Measurements from ENCODE around the gene FGGY. TPM values are rescaled to one million over a fixed set of nuclear protein-coding genes. Genes with fewer than 3 reads are reported as not detected.
"Not testable (repeated sequence)": the region's sequence is repeated elsewhere in the genome, so short reads cannot be mapped to it uniquely, and the experiment has no call there.

Gene FGGY
- total and polyA plus RNA-seq, 2 donors, result 15.6 to 25.3 TPM

DNA sequence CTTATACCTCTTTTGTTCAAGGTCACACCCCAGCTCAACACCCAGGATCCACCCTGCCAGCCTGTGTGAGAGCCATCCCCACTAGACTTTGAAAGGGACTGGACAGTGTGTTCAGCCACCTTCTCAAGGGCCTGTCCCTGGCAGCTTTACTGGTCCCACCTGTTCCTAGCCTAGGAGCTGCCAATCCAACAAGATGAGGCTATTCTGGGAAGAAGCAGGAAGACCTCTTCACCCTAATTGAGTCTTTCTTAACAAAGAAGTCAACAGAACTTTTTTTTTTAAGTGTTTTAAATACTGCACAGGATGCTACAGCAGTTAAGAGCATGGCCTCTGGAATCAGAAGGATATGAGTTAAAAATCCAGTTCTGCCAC lies 422.1 kb downstream of the FGGY start:
- Histone ChIP-seq H3K4me3 (ENCODE audit: low read length in 2 of 2) (no peak overlapping the region), H3K27ac (ENCODE audit: low read depth in 1 of 2, low read length in 1 of 2) (no peak overlapping the region), H3K9me3 (ENCODE audit: control insufficient read depth in 2 of 2, insufficient read depth in 1 of 2, low read length in 1 of 2) (peaks cover 0 to 2% of the 10 kb centered on the region in 2 donors)

DNA sequence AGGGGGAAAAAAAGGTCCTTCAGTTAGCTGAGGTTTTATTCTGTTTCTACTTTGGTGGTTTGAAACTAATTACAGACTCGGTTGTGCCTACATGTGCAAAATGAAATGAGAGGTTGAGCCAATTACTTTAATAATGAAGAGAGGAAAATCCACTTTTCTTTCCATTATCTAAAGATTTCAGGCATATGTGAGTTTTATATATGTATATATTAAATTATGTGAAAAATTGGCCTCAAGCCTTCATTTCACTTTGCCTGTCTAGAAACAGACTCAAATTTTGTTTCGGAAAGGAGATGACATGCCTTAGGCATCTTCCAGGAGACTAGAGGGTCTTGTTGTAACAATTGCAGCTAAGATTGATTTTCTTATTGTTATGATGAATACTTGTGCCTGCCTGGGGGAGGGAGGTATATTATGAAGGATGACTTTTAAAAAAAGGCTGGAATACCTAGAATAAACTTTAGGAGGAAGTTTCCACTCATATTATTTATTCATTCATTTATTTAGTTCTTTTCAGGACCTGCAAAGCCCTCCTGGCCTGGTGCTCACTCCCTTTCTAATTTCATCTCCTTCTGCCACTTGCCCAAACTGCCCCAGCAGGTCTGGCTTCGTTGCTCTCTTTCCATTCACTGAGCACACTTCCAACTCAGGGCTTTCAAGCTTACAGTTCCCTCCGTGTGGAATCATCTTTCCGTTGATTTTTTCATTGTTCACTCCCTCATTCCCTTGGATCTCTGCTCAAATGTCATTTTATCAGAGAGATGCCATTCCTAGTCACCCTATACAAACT lies 423.6 kb downstream of the FGGY start:
- Histone ChIP-seq H3K9me3 (ENCODE audit: control insufficient read depth in 2 of 2, insufficient read depth in 1 of 2, low read length in 1 of 2) (peaks cover 0 to 2% of the 10 kb centered on the region in 2 donors), H3K4me1 (ENCODE audit: control insufficient read depth in 2 of 2, insufficient read depth in 2 of 2, low read length in 2 of 2) (no peaks in the 10 kb centered on the region), H3K27me3 (ENCODE audit: control insufficient read depth in 2 of 2, insufficient read depth in 1 of 2, low read length in 1 of 2) (no peaks in the 10 kb centered on the region), H3K27ac (ENCODE audit: low read depth in 1 of 2, low read length in 1 of 2) (no peak overlapping the region), H3K36me3 (ENCODE audit: control insufficient read depth in 2 of 2, insufficient read depth in 2 of 2, low read length in 1 of 2) (no peaks in the 10 kb centered on the region), H3K4me3 (ENCODE audit: low read length in 2 of 2) (no peak overlapping the region)
- 90% methylated on average over 5 of the region's 5 CpGs for WGBS
- DNase-seq (ENCODE audit: low read depth in 6 of 9, low spot score in 9 of 9), result no peak

More for the DNA sequence above, 422.1 kb downstream of the FGGY start:
- H3K4me1 ChIP-seq (ENCODE audit: control insufficient read depth in 2 of 2, insufficient read depth in 2 of 2, low read length in 2 of 2), result no peaks in the 10 kb centered on the region
- H3K27me3 ChIP-seq (ENCODE audit: control insufficient read depth in 2 of 2, insufficient read depth in 1 of 2, low read length in 1 of 2), result no peaks in the 10 kb centered on the region
- DNase-seq (ENCODE audit: low read depth in 6 of 9, low spot score in 9 of 9), result no peak
- H3K36me3 ChIP-seq (ENCODE audit: control insufficient read depth in 2 of 2, insufficient read depth in 2 of 2, low read length in 1 of 2), result no peaks in the 10 kb centered on the region

DNA sequence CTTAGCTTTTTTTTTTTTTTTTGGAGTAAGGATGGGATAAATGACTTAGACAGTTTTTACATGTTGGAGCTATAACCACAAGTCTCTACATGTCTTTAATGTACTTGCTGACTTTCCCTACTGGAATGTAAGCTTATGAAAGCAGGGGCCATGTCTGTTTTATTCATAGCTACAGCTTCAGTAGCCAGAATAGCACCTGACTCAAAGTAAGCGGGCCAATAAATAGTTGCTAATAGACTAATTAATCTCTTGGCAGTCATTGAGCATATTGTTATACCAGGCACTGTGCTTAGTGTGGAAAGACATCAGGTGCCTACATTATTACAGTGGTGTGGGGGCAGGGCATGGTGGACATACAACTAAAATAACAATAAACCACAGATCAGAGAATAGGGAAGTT lies 433.4 kb downstream of the FGGY start:
- DNase-seq (ENCODE audit: low read depth in 6 of 9, low spot score in 9 of 9), result no peak
- no peak overlapping the region for H3K4me3 ChIP-seq (ENCODE audit: low read length in 2 of 2)
- H3K36me3 ChIP-seq (ENCODE audit: control insufficient read depth in 2 of 2, insufficient read depth in 2 of 2, low read length in 1 of 2), result no peaks in the 10 kb centered on the region
- H3K4me1 ChIP-seq (ENCODE audit: control insufficient read depth in 2 of 2, insufficient read depth in 2 of 2, low read length in 2 of 2), result peaks cover 7 to 18% of the 10 kb centered on the region in 2 donors
- H3K27me3 ChIP-seq (ENCODE audit: control insufficient read depth in 2 of 2, insufficient read depth in 1 of 2, low read length in 1 of 2), result no peaks in the 10 kb centered on the region
- H3K9me3 ChIP-seq (ENCODE audit: control insufficient read depth in 2 of 2, insufficient read depth in 1 of 2, low read length in 1 of 2), result no peaks in the 10 kb centered on the region
- WGBS, result 93% methylated on average over 1 of the region's 1 CpG
- no peak overlapping the region for H3K27ac ChIP-seq (ENCODE audit: low read depth in 1 of 2, low read length in 1 of 2)

DNA sequence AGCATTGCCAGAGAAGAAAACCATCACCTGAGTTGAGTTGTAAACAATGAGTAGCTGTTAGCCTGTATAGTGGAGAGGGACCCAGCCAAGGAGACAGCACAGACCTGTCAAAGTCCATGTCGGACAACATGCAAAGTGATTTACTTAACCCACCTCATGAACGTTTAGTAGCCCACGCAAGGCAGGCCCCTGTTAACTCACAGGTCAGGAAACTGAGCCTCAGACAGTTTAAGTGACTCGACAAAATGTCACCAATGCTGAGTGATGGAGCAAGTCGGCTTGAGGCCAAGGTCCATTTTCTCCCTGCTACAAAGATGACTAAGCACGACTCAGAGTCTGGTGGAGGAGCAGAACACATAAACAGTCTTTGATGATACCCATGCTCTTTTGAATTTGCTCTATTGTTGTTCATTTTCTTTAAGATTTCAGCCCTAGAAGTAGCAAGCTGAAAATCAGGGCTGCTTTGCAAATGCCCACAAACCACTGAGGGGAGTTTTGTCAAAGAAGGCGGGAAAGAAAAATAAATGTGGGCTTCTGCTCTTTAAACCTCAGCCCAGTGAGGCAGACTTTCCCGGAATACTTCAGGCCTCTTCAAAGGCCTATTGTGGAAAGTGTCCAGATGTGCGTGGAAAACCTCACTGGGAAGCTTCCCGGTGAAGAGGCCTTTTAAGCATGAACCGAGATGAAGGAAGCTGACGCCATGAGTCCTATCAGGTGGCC lies 434.0 kb downstream of the FGGY start:
- peak in 2 of 9 donors; percentile 3 to 34 for DNase-seq (ENCODE audit: low read depth in 6 of 9, low spot score in 9 of 9)
- H3K9me3 ChIP-seq (ENCODE audit: control insufficient read depth in 2 of 2, insufficient read depth in 1 of 2, low read length in 1 of 2), result no peaks in the 10 kb centered on the region
- H3K4me1 ChIP-seq (ENCODE audit: control insufficient read depth in 2 of 2, insufficient read depth in 2 of 2, low read length in 2 of 2), result peaks cover 7 to 18% of the 10 kb centered on the region in 2 donors
- H3K4me3 ChIP-seq (ENCODE audit: low read length in 2 of 2), result no peak overlapping the region
- H3K27me3 ChIP-seq (ENCODE audit: control insufficient read depth in 2 of 2, insufficient read depth in 1 of 2, low read length in 1 of 2), result no peaks in the 10 kb centered on the region
- peak overlapping the region; percentile 40 to 60 for H3K27ac ChIP-seq (ENCODE audit: low read depth in 1 of 2, low read length in 1 of 2)
- WGBS, result 43% methylated on average over 12 of the region's 12 CpGs
- no peaks in the 10 kb centered on the region for H3K36me3 ChIP-seq (ENCODE audit: control insufficient read depth in 2 of 2, insufficient read depth in 2 of 2, low read length in 1 of 2)

DNA sequence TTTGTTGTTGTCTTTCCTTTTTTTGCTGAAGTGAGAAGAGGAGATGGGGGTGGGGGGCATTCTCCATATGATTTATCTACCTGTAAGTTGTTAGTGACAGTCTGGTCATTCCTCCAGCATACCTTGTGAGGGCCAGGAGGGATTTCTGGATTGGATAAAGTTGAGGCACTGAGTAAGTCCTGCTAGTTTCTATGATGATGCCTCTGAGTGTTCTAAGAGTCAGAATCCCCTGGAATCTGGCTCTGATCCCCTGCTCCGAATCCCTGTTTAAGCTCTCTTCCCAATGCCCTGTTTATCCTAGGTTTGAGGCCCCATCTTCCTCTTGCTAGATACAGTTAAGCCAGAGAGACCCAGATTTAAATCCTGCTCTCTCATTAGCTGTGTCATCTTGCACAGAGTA lies 434.7 kb downstream of the FGGY start:
- WGBS, result 100% methylated on average over 1 of the region's 1 CpG
- no peak for DNase-seq (ENCODE audit: low read depth in 6 of 9, low spot score in 9 of 9)
- Histone ChIP-seq H3K27me3 (ENCODE audit: control insufficient read depth in 2 of 2, insufficient read depth in 1 of 2, low read length in 1 of 2) (no peaks in the 10 kb centered on the region), H3K4me3 (ENCODE audit: low read length in 2 of 2) (no peak overlapping the region), H3K4me1 (ENCODE audit: control insufficient read depth in 2 of 2, insufficient read depth in 2 of 2, low read length in 2 of 2) (peaks cover 7 to 18% of the 10 kb centered on the region in 2 donors), H3K27ac (ENCODE audit: low read depth in 1 of 2, low read length in 1 of 2) (no peak overlapping the region), H3K9me3 (ENCODE audit: control insufficient read depth in 2 of 2, insufficient read depth in 1 of 2, low read length in 1 of 2) (peaks cover 0 to 1% of the 10 kb centered on the region in 2 donors), H3K36me3 (ENCODE audit: control insufficient read depth in 2 of 2, insufficient read depth in 2 of 2, low read length in 1 of 2) (no peaks in the 10 kb centered on the region)

DNA sequence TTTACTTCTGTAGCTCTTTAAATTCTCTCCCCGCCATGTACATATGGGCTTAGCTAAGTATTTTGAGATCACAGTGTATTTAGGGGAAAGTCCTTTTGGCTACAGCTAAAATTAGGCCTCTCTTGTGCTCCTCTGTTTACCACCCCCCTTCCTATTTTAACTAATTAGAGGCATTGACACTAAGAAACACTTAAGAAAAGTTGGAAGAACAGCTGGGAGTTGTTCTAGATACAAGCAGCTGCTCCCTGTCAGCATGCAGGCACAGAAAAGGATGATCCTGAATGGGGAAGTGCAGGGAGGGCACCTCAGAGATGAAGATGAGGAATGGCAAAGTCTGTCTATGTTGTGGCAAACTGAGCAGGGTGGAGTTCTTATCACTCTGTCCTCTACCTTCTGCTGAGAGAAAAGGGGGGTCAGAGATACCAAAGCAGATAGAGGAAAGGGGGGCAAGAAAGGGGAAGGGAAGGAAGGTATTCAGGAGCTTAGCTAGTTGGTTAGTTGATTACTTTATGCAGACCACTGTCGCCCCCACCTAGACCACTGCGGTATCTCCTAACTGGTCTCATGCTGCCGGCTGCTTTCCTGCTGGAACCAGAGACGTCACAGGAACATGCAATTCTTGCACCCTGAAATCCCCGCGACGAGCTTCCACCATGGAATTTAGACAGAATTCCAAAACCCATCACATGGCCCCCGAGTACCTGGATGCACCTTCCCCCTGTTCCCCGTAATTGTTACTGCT lies 435.5 kb downstream of the FGGY start:
- peaks cover 7 to 18% of the 10 kb centered on the region in 2 donors for H3K4me1 ChIP-seq (ENCODE audit: control insufficient read depth in 2 of 2, insufficient read depth in 2 of 2, low read length in 2 of 2)
- no peaks in the 10 kb centered on the region for H3K36me3 ChIP-seq (ENCODE audit: control insufficient read depth in 2 of 2, insufficient read depth in 2 of 2, low read length in 1 of 2)
- no peaks in the 10 kb centered on the region for H3K27me3 ChIP-seq (ENCODE audit: control insufficient read depth in 2 of 2, insufficient read depth in 1 of 2, low read length in 1 of 2)
- no peak overlapping the region for H3K4me3 ChIP-seq (ENCODE audit: low read length in 2 of 2)
- 88% methylated on average over 10 of the region's 10 CpGs for WGBS
- peaks cover 0 to 9% of the 10 kb centered on the region in 2 donors for H3K9me3 ChIP-seq (ENCODE audit: control insufficient read depth in 2 of 2, insufficient read depth in 1 of 2, low read length in 1 of 2)
- no peak for DNase-seq (ENCODE audit: low read depth in 6 of 9, low spot score in 9 of 9)
- no peak overlapping the region for H3K27ac ChIP-seq (ENCODE audit: low read depth in 1 of 2, low read length in 1 of 2)

DNA sequence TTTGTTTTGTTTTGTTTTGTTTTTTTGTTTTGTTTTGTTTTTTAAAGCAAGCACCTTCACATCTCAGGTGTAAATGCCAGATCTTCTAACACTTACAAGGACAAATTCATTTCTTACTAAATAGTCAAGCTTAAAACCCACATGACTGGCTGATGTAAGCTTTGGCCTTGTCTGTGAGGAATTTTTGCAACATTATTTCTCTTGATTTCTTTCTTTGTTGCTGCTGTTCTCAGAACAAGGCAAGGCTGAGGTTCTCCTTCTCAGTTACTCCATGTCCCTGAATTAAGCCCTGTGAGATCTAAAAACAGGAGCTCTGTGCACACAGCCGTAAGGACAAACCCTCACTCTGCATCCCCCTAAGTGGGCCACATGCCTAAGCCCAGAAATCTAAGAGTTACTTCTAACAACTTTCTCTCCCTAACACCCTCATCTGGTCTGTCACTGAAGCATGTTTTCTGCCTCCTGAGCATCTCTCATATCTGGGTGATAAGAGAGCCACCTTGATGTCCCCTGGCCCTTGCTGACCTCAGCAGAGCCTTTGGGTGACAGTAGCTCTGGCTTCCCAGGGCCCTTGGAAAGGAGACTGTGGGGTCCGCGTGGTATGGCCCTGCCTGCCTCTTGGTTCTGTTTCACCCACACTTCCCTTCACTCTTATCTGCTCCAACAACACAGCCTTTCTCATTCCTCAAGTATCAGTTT lies 436.7 kb downstream of the FGGY start:
- DNase-seq (ENCODE audit: low read depth in 6 of 9, low spot score in 9 of 9), result no peak
- 94% methylated on average over 3 of the region's 3 CpGs for WGBS
- H3K9me3 ChIP-seq (ENCODE audit: control insufficient read depth in 2 of 2, insufficient read depth in 1 of 2, low read length in 1 of 2), result peaks cover 0 to 9% of the 10 kb centered on the region in 2 donors
- no peak overlapping the region for H3K4me3 ChIP-seq (ENCODE audit: low read length in 2 of 2)
- H3K27me3 ChIP-seq (ENCODE audit: control insufficient read depth in 2 of 2, insufficient read depth in 1 of 2, low read length in 1 of 2), result no peaks in the 10 kb centered on the region
- no peak overlapping the region for H3K27ac ChIP-seq (ENCODE audit: low read depth in 1 of 2, low read length in 1 of 2)
- peaks cover 7 to 18% of the 10 kb centered on the region in 2 donors for H3K4me1 ChIP-seq (ENCODE audit: control insufficient read depth in 2 of 2, insufficient read depth in 2 of 2, low read length in 2 of 2)
- no peaks in the 10 kb centered on the region for H3K36me3 ChIP-seq (ENCODE audit: control insufficient read depth in 2 of 2, insufficient read depth in 2 of 2, low read length in 1 of 2)

DNA sequence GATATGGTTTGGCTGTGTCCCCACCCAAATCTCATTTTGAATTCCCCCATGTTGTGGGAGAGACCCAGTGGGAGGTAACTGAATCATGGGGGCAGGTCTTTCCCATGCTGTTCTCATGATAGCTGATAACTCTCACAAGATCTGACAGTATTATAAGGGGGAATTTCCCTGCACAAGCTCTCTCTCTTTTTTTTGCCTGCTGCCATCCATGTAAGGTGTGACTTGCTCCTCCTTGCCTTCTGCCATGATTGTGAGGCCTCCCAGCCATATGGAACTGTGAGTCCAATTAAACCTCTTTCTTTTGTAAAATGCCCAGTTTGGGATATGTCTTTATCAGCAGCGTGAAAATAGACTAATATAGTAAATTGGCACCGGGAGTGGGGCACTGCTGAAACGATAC lies 439.0 kb downstream of the FGGY start:
- WGBS, result 81% methylated on average over 3 of the region's 3 CpGs
- not testable (repeated sequence) for H3K36me3 ChIP-seq (ENCODE audit: control insufficient read depth in 2 of 2, insufficient read depth in 2 of 2, low read length in 1 of 2); DNase-seq (ENCODE audit: low read depth in 6 of 9, low spot score in 9 of 9); H3K9me3 ChIP-seq (ENCODE audit: control insufficient read depth in 2 of 2, insufficient read depth in 1 of 2, low read length in 1 of 2); H3K27me3 ChIP-seq (ENCODE audit: control insufficient read depth in 2 of 2, insufficient read depth in 1 of 2, low read length in 1 of 2); H3K27ac ChIP-seq (ENCODE audit: low read depth in 1 of 2, low read length in 1 of 2); H3K4me3 ChIP-seq (ENCODE audit: low read length in 2 of 2)
- H3K4me1 ChIP-seq (ENCODE audit: control insufficient read depth in 2 of 2, insufficient read depth in 2 of 2, low read length in 2 of 2), result peaks cover 7 to 15% of the 10 kb centered on the region in 2 donors
